8988T (cell line): Measurements from ENCODE around the gene RIOK3.
"Not testable (repeated sequence)": the region's sequence is repeated elsewhere in the genome, so short reads cannot be mapped to it uniquely, and the experiment has no call there.

Source experiments
- DNase-seq: peaks from one replicate; pipeline ENCODE4 v3.0.0; 2011

RIOK3 gene

GRCh38 chr18:23499291-23499781 is 46.2 kb downstream of the RIOK3 start:
- no peak for DNase-seq

- no peak for DNase-seq
Measured at GRCh38 chr18:23501626-23502025, 48.5 kb downstream of the RIOK3 start.

- DNase-seq: no peak
Measured at GRCh38 chr18:23502516-23503037, 49.5 kb downstream of the RIOK3 start.

DNA sequence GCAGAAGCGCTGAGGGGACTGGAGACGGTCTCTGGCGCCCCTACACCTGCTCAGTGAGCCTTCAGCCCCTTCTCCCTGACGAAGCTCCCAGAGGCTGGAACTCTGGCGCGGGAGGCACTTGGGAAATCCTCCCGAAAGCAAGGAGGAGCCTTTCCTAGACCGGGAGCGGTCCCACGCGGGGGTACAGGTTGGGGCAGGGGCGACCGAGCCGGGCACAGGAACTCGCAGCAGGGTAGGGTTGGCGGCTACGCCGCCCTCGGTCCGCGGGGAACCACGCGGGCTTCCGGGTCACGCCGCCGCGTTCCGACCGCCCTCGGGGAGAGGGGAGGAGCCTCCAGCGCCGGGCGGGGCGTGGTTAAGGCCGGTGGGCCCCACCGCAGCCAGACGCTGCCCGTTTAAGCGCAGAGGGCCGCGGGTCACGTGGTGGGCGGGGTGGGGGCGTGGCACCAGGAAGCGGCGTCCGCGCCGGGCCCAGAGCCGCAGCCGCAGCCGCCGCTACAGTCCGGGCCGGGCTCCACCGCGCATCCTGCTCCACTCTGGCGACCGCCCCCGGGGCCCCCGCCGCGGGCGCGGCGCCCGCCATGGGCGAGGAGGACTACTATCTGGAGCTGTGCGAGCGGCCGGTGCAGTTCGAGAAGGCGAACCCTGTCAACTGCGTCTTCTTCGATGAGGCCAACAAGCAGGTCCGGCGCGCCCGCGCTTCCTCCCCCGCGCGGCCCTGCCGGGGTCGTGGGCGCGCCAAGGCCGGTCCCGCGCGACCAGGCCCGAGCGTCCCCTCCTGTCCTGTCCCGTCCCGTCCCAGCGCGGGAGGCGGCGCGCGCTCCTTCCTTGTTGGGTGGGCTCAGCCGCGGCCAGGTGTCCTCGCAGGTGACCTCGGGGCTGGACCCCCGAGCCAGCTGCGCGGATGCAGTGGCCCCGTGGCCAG is 50.2 kb downstream of the RIOK3 start, which contains the start of gene RMC1:
Gene RMC1 (plus strand): TSS at position 474 of the 925 bp plus-strand sequence. CDS start 108 bp downstream, at position 582.
- peak; percentile 99 for DNase-seq

DNA sequence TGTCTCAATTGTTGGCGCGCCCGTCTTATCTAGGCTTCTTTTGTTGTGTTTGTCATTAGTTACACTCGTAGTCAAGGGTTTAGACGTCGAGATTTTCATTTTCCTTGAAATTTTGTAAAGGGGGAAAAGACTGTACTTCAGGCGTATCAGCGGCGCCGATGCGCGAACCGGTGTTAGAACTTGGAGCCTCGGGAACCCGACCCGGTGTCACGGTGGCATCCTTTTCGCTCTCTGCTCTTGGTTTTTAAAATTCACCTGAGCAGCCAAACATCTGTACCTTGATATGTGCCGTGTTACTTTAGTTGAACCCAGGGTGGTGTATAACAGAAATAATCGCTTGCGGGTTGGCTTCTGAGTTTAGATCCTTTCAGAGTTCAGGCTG is 50.9 kb downstream of the RIOK3 start:
- no peak for DNase-seq

- no peak for DNase-seq
Measured at GRCh38 chr18:23504720-23505119, 51.6 kb downstream of the RIOK3 start.

DNA sequence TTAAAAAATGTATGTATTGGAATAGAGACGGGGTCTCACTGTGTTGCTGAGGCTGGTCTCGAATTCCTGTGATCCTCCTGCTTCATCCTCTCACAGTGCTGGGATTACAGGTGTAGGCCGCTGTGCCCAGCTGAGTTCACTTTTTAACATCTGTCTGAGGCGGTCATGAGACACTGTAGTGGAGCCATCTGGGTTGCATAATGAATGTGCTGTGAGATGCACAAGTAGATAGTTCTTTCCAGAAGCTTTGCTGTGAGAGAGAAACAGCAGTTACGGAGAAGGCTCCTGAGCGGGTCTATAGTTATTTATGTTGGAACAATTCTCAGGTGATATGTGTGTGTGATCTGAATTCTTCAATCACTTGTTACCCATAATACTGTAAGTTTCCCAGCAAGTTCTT is 53.3 kb downstream of the RIOK3 start:
- DNase-seq: no peak

- not testable (repeated sequence) for DNase-seq
Measured at GRCh38 chr18:23510923-23511322, 57.8 kb downstream of the RIOK3 start.

DNA sequence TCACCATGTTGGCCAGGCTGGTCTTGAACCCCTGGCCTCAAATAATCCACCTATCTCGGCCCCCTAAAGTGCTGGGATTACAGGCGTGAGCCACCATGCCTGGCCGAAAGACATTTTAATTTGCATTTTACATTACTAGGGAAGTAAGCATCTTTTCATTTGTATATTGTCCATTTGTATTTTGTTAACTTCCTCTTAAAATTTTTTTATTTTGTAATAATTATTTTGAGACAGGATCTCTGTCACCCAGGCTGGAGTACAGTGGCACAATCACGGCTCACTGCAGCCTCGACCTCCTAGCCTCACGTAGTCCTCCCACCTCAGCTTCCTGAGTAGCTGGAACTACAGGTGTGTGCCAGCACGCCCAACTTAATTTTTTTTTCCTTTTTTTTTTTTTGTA is 59.1 kb downstream of the RIOK3 start:
- DNase-seq: not testable (repeated sequence)

DNA sequence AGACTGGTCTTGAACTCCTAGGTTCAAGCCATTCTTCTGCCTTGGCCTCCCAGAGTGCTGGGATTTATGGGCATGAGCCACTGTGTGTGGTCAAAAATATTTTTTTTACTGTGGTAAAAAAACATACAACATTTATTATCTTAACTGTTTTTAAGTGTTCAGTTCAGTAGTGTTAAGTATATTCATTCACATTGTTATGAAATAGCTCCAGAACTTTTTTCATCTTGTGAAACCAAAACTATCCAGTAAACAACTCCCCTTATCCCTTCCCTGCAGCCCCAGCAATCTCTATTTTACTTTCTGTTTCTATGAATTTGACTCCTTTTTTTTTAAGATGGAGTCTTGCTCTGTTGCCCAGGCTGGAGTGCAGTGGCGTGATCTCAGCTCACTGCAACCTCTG is 59.6 kb downstream of the RIOK3 start:
- DNase-seq: no peak

DNA sequence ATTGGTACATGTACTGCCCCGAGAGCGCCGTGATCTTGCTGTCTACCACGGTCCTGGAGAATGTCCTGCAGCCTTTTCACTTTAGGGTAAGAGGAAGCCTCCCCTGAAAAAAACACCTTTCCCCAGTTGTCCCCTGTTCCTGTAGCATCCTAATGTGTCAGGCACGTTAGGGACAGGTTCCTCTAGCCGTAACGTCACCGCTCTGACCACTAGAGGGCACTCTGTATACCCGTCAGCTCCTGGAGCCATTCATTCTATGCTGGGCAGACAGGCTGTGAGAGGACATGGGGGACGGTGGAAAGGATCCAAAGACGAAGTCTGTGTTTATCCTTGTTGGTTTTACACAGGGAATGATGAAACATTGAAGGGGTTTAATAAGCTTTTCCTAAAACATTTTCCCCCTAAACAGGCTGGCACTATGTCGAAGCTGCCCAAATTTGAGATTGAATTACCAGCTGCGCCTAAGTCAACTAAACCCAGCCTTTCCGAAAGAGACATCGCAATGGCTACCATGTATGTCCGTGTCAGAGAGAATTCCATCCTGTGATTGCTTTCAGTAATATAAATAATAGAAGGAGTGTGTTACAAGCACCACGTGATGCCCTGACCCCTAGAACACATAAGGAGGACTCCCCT is 62.9 kb downstream of the RIOK3 start:
- peak; percentile 69 for DNase-seq

DNA sequence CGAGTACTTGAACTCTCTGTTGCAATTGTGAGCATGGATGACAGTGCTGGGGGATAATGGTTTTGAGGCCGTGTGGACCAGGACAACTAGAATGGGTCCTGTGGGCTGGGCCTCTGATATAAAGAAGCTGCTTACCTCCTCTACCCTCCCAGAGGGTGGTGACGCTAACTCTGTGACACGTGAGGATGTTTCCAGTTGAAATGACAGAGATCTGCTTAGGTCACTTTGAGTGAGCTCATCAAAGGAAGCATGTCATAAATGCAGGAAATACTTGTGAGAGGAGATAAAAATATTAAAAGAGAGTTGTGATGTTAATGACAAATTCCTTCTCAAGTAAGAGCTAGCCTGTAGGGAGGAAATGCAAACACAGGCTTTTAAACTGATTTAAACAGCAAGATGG is 66.6 kb downstream of the RIOK3 start:
- DNase-seq: no peak

DNA sequence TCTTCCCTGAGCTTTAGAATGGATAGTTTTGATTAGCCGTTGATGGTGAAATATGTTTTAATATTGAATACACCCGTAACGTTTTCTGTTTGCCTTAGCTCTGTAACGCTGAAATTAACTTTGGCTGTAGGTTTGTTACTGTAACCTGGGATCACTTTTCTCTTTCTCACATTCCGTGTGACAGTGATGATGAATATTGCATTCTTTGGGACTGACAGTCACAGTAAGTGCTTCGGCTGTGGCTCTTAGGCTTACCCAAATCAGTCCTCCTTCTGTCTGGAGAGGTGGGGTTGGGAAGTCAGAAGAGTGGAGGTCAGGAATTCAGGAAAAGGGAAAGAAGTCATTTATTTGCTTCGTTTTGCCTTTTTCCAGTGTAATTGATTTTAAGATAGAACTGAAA is 68.2 kb downstream of the RIOK3 start:
- no peak for DNase-seq

DNA sequence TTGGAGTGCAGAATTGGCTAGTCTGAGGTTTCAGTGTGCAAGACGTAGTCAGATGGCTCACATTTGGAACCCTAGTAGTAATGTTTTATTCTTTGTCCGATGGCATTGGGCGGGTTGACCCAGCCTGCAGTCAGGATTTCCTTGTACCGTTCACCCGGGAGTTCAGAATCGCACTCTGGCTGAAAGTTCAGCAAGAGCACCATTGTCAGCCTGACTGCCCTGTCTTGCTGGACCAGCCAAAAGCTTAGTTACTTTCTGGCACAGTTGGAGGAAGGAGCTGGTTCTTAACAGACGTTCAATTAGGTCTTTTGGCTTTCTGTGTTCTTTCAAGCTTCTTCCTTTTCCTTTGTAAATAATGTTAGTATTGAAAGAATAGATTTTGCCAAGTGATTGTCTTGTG is 68.8 kb downstream of the RIOK3 start:
- DNase-seq: no peak

- no peak for DNase-seq
Measured at GRCh38 chr18:23523429-23524212, 70.5 kb downstream of the RIOK3 start.

DNA sequence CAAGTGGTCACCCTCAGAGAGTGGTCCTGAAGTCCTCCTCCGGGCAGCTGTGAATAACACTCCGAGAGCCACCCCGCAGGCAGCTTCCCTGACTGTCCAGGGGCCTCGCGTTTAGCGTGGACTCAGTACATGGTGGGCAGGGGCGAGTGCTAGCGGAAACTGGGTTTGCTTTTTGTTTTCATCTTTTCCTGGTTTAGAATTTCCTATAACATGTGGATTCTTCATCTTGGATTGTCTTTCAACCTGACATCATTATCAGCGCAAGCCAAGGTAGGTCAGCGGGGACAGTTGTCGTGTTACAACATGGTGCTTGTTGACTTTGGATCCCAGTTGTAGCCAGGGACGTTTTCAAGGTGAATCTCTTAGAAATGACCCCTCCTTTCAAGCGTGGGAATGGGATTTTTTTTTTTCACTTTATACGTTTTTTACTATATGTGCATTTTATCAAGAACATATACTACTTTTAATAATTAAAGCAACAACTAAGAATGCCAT is 71.2 kb downstream of the RIOK3 start:
- no peak for DNase-seq

DNA sequence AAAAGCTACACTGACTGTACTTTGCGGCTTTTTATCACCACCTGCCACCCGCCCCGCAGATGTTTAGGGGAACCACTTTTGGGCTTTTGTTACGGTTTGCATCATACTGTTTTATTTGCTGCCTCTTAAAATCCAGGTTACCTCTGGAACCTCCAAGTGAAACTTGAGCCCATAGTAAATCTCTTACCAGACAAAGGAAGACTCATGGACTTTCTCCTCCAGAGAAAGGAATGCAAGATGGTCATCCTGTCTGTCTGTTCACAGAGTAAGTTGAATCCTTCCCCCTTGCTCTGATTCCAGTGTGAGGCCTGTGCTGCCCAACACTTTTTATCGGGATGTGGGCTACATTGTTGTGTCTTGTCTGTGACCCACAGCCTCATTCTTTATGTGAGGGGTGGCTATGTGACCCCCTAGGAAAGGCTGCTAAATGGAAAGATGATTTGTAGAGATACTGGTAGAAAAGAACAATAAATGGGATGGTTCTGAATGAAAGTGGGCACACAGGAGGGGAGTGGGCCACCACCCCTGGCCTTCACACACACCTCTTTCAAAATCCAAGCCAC is 73.5 kb downstream of the RIOK3 start:
- DNase-seq: no peak

GRCh38 chr18:23528580-23529472 is 75.7 kb downstream of the RIOK3 start:
- DNase-seq: no peak

GRCh38 chr18:23529604-23530003 is 76.5 kb downstream of the RIOK3 start:
- peak; percentile 87 for DNase-seq

DNA sequence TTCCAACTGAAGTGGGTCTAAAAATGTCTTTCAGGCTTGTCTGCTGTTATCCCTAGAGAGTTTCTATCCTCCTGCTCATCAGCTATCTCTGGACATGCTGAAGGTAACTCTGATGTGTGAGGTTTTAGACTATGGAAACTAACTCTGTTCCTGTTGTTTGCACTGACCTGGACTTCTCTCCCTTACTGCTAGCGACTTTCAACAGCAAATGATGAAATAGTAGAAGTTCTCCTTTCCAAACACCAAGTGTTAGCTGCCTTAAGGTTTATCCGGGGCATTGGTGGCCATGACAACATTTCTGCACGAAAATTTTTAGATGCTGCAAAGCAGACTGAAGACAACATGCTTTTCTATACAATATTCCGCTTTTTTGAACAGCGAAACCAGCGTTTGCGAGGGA is 77.1 kb downstream of the RIOK3 start:
- DNase-seq: no peak

- no peak for DNase-seq
Measured at GRCh38 chr18:23531912-23532311, 78.8 kb downstream of the RIOK3 start.
